Epidermal melanocyte (primary cell): ENCODE data around the gene ZSCAN21.

Experiments
- DNase-seq: peaks from one replicate; pipeline ENCODE4 v3.0.0; 2011; ENCODE audit warnings: low spot score; ENCODE audit not compliant: insufficient read length

The ZSCAN21 gene

DNA sequence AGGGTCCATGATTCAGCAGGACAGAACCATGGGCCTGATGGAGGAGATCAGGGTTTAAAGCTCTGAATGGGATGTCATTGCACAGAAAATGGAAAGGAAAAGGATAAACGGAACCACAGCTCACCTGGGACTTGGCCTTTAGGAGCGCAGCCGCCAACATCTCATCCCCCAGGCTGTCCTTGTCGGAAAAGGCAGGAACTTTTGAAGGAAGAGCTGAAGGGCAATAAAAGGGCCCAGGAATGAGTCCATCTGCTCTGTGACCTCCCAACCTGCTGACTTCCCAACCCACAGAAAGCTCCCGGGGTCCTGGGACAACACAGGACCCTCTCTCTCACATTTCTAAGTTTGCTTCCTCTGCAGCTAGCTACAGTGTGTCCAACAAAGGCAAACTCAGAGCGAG lies 25.8 kb downstream of the ZSCAN21 start:
- DNase-seq: no peak

DNA sequence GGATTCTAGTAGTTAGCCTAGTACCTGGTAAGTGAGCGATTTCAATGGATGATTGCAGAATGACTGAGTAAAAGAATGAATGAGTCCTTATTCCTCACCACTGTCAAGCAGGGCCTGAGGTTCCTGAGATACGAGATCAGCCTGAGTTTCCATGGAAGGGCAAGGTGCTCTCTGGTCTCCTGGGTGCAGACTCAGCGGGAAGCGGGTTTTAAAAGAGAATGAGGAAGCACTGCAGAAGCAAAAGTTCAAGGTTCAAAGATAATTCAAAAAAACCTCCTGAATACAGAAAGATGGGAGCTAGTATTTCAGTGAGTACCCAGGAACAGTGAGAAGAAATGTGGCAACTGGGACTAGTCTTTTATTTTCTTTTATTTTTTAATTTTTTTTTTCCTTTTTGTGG lies 27.6 kb downstream of the ZSCAN21 start:
- no peak for DNase-seq

DNA sequence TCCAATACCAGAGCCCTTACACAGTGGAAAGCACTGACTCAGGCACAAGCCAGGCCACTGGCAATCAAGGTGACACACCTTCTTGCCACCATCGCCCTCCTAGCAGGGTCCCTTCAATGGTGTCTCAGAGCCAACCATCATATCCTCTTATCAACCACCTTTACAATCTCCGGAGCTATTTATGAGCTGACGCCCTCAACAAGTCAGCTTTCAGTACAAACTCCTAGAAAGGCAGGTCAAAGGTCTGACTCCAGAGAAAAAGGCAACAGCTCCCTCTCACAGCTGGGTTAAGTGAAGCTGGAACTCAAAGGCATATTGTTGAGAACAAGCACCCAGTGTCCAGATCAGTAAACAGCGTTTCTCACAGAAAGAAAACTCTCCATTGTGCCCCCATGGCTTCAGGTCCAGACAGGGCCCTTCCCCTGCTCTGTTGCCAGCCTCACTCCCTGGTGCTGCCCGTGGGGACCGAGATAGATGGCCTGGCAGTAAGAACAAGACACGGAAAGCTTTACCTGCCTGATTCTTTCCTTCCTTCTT lies 29.5 kb downstream of the ZSCAN21 start:
- peak; percentile 57 for DNase-seq

DNA sequence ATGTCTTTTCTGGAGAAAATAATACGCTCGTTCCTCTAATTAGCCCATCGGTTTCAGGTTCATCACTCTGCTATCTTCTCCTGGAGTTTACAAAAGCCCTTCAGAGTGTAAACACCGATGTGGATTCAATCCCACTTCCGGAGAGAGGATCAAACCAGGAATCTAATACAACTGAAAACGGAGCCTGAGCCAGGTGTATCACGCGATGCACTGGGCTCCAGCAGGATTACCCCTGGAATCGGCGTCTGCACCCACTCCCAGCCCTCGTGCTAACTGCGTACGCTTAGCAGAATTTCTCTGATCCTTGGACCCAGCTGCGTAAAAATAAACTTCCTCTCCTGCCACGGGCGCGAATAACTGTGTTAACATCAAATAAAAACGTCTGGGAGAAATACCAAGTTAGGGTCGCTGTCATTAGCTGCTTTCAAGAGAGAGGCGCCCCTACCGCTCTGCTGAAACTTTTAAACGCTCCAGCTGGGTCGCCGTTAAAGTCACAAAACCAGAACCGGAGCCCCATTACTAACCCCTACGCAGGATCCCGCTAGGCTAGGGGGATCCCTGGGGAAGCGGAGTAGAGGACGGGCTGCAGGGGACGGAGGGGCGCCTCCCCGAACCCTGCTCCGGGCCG lies 31.4 kb downstream of the ZSCAN21 start:
- DNase-seq: no peak

DNA sequence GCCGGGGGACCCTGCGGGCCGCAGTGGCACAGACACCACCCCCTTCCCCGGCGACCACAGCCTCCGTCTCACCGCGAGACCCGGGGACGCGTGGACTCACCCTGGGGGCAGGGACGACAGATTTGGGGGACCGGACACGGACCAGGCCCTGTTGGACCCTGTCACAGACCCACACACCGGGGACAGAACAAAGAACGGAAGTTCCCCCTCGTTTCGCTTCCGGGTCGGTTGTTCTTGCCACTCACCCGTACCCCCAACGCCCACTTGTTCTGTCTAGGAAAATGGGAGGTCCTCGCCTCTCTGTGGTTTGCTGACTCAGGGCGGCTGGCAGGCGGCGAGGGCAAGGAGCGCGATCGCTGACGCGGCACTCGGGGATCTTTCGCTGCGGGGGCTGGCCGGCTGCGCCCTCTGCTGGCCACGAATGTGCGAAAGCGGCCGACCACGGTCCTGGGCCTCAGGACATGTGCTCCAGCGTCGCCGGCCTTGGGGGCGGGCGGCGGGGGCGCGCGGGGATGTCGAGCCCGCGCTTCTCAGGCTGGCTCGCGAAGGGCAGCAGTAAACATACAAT lies 32.0 kb downstream of the ZSCAN21 start, which contains the start of gene ZNF3:
TSS of gene ZNF3 (minus strand) at position 189 of the 568 bp plus-strand sequence. CDS start 4,366 bp downstream, outside the sequence.
- DNase-seq: peak; percentile 77

DNA sequence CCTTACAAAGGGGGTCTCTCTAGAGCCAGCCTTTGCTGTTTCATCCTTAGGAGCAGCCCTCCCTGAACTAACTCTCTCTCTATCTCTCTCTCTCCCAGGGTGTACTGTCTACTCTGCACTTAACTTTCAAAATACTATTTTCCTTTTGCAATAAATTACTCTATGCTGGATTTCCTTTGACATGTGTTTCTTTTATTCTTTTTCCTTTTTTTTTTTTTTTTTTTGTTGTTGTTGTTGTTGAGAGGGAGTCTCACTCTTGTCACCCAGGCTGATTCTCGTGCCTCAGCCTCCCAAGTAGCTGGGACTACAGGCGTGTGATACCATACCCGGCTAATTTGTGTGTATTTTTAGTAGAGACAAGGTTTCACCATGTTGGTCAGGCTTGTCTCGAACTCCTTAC lies 33.4 kb downstream of the ZSCAN21 start:
- DNase-seq: no peak

DNA sequence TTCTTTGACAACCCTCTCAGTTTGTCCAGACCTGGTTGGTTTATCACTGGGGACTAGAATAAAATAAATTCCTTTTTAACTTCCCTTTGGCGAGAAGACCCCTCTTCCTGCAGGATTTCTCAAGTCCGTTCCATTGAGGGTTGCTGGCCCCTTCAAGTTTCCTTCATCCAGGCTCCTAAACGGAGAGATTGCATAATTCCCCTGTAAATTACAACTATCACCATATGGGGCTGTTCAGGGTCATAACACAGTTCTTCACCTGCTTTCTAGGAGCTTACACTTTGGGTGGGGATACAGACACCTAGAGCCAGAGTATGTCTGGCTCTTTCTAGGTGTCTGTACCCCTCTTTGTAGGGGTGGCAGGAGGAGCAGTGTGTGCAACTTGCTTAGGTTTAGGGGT lies 35.9 kb downstream of the ZSCAN21 start:
- DNase-seq: no peak

DNA sequence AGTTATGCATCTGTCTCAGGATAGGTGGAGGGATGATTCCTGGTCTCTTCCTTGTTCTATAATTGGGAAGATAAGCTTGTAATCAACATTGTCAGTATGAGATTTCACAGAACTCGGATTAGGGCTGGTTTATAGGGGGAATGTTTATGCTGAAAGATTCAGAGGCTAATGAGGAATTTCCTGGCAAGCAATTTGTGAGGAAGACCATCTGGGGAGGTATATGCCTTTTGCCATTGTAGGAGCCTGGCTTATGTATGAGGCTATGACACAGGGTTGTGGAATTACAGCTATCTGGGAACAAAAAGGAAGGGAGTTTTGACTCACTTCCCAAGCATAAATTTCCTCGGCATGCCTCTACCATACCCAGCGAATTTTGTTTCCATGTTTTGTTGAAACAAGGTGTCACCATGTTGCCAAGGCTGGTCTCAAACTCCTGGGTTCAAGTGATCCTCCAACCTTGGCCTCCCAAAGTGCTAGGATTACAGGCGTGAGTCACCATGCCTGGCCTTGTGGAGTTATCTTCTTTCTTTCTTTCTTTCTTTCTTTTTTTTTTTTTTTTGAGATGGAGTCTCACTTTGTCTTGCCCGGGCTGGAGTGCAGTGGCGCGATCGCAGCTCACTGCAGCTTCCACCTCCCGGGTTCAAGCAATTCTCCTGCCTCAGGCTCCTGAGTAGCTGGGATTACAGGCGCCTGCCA lies 37.6 kb downstream of the ZSCAN21 start:
- DNase-seq: peak; percentile 37

DNA sequence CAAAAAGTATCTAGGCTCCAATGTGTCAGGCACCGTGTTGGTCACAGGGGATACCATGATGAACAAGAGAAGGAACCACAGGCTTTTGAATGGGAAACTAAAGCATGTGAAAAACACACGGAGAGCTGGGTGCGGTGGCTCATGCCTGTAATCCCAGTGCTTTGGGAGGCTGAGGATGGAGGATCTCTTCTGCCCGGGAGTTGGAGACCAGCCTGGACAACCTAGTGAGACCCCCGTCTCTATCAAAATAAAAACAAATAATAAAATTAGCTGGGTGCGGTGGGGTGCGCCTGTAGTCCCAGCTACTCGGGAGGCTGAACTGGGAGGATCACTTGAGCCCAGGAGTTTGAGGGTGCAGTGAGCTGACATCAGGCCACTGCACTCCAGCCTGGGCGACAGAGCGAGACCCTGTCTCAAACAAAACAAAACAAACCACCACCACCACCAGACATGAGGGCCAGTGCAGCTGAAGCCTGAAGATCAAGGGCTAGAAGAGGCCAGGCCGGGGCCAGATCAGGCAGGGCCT lies 38.6 kb downstream of the ZSCAN21 start:
- no peak for DNase-seq

DNA sequence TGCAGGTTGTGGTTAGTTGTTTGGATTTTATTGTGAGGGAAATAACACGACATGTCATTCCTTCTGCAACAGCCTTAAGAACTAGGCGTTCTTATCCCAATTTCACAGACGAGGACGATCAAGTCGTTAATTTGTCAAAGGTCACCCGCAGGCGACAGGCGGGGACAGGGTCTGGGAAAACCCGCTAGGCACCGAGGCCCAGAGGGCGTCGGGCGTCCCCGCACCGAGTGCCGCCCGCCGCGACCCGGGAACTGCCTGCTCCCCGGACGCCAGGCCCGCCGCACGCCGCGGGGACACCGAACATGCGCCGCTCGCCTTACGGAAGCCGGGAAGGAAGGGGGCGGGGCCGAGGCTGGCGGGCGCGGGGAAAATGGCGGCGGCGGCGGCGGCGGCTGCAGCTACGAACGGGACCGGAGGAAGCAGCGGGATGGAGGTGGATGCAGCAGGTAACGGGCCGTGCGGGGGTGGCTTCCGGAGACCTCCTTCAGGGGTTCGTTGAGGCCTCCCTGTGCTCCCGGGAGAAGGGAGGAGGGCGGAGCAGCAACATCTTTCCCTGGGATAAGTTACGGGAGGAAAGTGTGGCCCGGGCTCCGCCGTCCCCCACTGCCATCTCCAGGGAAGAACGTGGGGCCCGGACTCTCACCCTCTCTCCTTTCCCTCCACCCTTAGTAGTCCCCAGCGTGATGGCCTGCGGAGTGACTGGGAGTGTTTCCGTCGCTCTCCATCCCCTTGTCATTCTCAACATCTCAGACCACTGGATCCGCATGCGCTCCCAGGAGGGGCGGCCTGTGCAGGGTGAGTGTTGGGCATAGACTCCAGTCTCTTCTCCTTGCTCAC lies 39.3 kb downstream of the ZSCAN21 start, which contains the start of gene COPS6:
TSS of gene COPS6 (plus strand) at position 349 of the 837 bp plus-strand sequence. CDS start at position 371, 22 bp downstream.
- DNase-seq: peak; percentile 73

DNA sequence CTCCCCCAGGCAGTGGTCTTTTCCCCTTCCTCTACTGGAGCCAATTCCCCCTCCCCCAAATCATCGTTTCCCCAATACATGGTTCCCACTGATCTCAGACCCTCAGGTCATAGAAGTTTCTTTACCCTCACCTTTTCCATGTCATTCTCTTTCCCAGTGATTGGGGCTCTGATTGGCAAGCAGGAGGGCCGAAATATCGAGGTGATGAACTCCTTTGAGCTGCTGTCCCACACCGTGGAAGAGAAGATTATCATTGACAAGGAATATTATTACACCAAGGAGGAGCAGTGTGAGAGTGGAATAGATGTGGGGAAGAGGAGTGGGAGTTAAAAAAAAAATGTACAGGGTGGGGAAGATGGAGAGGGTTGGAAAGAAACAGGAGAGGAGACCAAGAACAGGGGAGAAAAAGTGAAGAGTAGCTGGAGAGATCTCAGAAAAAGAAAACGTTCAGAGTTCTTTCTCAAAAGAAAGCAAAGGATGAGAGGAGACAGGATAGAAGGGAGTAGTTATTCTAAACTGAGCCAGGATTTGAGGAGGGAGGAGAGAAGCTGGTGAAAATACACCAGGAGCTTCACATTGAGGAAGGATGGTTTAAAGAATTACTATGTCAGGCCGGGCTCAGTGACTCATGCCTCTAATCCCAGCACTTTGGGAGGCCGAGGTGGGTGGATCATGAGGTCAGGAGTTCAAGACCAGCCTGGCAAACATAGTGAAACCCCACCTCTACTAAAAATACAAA lies 40.1 kb downstream of the ZSCAN21 start:
- no peak for DNase-seq

DNA sequence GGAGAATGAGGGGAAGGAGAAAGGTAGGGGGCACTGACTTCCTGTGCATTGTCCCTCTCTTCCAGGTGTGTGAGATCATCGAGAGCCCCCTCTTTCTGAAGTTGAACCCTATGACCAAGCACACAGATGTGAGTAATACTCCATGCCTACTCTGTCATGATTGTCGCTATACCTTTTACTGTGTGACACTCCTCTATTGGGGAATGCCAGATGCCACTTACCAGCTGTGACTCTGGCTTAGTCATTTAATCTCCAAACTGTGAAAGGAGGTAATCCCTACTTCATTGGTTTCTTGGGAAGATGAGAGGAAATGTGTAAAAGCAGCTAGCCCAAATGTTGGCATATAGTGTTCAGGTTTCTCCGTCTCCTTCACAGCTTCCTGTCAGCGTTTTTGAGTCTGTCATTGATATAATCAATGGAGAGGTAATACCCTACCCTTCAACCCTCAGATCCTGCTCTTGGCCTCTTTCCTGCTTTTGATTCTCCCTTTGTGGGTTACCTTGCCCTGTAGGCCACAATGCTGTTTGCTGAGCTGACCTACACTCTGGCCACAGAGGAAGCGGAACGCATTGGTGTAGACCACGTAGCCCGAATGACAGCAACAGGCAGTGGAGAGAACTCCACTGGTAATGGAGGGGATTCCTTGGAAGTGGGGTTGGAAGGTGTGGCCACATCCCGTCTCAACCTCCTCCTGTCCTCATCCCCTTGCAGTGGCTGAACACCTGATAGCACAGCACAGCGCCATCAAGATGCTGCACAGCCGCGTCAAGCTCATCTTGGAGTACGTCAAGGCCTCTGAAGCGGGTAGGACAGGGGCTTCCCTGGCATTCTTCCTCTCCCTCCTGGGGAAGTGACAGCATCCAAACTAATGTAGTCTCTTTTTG lies 41.2 kb downstream of the ZSCAN21 start:
- no peak for DNase-seq

DNA sequence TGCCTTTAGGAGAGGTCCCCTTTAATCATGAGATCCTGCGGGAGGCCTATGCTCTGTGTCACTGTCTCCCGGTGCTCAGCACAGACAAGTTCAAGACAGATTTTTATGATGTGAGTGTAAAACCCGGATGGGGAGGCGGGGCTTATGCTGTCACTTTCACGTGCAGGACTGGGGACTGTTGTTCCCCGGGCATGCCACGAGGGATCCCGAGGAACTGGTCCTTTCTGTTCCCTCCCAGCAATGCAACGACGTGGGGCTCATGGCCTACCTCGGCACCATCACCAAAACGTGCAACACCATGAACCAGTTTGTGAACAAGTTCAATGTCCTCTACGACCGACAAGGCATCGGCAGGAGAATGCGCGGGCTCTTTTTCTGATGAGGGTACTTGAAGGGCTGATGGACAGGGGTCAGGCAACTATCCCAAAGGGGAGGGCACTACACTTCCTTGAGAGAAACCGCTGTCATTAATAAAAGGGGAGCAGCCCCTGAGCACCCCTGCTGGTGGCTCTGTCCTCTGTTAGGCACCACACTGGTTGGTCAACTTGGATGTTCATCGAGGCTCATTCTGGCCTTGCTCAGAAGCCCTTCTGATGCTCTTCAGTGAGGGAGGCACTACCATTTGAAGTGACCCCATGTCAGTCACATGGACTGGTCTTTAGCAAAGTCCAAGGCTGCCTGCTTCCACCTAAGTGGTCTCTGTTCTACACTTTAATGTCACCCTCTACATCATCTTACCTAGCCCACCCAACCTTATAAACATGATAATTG lies 42.0 kb downstream of the ZSCAN21 start:
- DNase-seq: no peak

DNA sequence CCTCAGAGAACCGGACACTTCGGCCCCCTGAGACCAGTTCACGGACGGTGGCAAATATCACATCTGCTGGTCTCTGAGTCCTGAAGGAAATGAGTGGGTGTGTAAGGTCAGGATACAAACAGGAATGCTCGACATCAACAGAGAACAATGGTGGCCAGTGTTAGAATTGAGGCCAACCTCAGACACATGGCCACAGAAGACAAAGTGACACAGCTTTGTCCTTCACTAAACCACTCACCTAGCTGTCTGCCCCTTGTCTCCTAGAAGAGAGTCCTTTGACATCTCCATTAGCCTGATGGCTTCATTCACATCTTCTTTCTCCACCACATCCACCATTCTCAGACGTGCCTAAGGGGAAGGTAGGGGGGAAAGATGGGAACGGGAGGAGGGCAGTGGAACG lies 43.5 kb downstream of the ZSCAN21 start:
- no peak for DNase-seq

DNA sequence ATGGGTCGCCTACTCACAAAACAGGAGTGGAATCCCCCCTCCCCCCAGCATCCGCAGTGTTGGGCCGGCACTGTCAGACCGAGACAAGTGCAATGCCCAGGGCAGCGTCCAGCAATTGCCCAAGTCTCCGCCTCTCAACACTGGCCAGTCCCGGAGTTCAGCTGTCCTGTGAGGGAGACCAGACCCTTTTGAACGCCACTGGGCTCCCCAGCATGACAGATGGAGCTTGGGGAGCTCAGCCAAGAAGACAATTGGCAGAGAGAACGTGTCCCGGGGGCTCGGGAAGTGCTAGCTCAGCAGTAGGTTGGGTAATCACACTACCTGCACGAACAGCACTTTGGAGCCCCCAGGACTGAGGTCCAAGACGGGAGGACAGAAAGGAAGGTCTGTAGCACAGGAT lies 43.9 kb downstream of the ZSCAN21 start:
- DNase-seq: no peak

DNA sequence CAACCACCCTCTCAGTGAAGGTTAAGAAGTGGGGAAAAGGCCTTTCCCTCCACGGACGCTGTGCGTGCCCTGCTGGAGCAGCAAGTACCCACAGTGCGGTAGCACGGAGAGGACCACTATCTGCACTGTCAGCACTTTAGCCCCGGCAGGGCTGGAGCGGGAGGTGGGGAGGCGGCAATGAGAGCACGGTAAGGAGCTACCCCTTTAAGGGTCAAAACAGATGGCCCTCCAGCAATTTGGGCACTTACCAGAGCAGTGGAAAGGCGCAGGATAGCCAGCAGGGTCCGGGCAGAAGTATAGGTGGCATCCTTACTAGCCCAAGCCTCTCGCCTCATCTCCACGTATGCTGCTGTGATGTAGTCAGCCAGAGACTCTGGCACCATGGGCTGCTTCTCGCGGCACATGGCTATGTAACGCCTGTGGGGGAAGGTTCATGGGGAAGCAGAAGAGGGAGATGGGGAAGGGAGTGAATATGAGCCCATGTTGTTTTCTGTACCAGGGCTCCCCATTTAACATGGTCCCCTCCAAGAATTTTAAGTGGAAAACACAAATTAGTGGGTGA lies 44.4 kb downstream of the ZSCAN21 start:
- no peak for DNase-seq

DNA sequence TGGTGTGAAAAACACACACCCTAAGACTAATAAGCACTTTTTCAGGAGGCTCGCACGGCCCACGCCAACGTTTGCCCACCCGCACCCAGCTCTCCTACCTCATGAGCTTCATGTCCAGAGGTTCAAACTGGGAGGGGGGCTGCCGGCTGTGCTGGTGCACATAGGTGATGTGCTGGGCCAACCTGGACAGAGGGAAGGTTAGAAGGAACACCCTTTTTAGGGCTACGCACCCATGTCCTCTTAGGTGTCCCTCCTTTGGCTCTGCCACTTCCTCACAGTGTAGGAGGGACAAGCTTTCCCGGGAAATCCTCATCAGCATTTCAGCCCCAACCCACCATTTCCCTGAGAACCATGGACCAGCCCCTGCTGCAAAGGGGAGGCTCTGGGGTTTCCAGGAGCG lies 45.7 kb downstream of the ZSCAN21 start:
- DNase-seq: no peak

DNA sequence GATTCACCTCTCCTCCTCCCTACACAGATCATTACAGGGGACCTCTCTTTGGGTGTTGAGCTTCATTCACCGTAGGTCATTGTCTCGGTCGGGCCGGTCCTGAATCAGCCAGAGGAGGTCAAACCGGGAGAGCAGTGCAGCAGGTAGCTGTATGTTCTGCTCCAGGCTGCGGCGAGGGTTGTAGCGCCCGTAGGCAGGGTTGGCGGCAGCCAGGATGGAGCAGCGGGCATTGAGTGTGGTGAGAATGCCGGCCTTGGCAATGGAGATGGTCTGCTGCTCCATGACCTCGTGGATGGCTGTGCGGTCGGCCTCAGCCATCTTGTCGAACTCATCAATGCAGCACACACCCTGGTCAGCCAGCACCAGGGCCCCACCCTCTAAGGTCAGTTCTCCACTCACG lies 46.1 kb downstream of the ZSCAN21 start:
- no peak for DNase-seq
